Panc1 (cell line): Measurements from ENCODE around the gene TEAD2. TPM values are rescaled to one million over a fixed set of nuclear protein-coding genes. Genes with fewer than 3 reads are reported as not detected.
"Not testable (repeated sequence)": the region's sequence is repeated elsewhere in the genome, so short reads cannot be mapped to it uniquely, and the experiment has no call there.

Source experiments
- ATAC-seq: fragments of 200-7000 bp; cut with Tn5 transposase; 2 replicates; pipeline ENCODE4 v1.9.1; 2020; ENCODE audit warnings: mild to moderate bottlenecking, moderate library complexity
- BruUV-seq: library from RNA; stranded (reverse); fragments of 400-500 nt; replicated peaks from 2 replicates; lab custom pipeline; 2021; lab: Mats Ljungman, UMichigan
- CTCF ChIA-PET: fragments of 300-600 bp; sonication (Branson Sonifier 250); formaldehyde crosslinking; loops from one replicate; lab custom pipeline; 2022; ENCODE audit warnings: antibody characterized with exemption; lab: Charles Lee
- POLR2A ChIA-PET: fragments of 300-600 bp; sonication (Branson Sonifier 250); formaldehyde crosslinking; loops from one replicate; lab custom pipeline; 2022; ENCODE audit warnings: antibody characterized with exemption; lab: Charles Lee
- DNase-seq: peaks from one replicate; pipeline ENCODE4 v3.0.0-alpha.2; 2010; ENCODE audit warnings: low read depth, low spot score
- H3K27ac ChIP-seq: 2 replicates; pipeline ENCODE4 v1.5.1; 2011; ENCODE audit warnings: mild to moderate bottlenecking, low read length, inconsistent platforms
- H3K27me3 ChIP-seq: fragments of 200-500 bp; sonication (Bioruptor generic); 2 replicates; pipeline ENCODE4 v1.6.0; 2014; ENCODE audit warnings: low read length, inconsistent platforms; ENCODE audit not compliant: control insufficient read depth, insufficient read depth
- H3K36me3 ChIP-seq: fragments of 200-500 bp; sonication (Bioruptor generic); 2 replicates; pipeline ENCODE4 v1.5.1; 2014; ENCODE audit warnings: inconsistent platforms, mild to moderate bottlenecking, low read length, moderate library complexity; ENCODE audit not compliant: control insufficient read depth, insufficient read depth
- H3K4me1 ChIP-seq: 2 replicates; pipeline ENCODE4 v1.5.1; 2011; ENCODE audit warnings: inconsistent platforms, mild to moderate bottlenecking, low read length, moderate library complexity; ENCODE audit not compliant: control insufficient read depth, insufficient read depth
- H3K4me3 ChIP-seq, 2 experiments: 2 replicates each; pipeline ENCODE4 v1.5.1; 2011 to 2012; ENCODE audit warnings: low read depth in 2 of 2, low read length in 2 of 2, mild to moderate bottlenecking in 2 of 2, inconsistent platforms in 1 of 2, moderate library complexity in 1 of 2
- H3K9me3 ChIP-seq: fragments of 200-500 bp; sonication (Bioruptor generic); 2 replicates; pipeline ENCODE4 v1.5.1; 2014; ENCODE audit warnings: low read depth, mild to moderate bottlenecking, inconsistent platforms, low read length, moderate library complexity; ENCODE audit not compliant: control insufficient read depth, insufficient read depth
- CTCF ChIP-seq: fragments of 450-650 bp; IDR thresholded peaks from 2 replicates; pipeline ENCODE4 v1.5.1; 2017; ENCODE audit warnings: mild to moderate bottlenecking
- POLR2AphosphoS5 ChIP-seq: IDR thresholded peaks from 2 replicates; pipeline ENCODE4 v1.6.1; 2012; ENCODE audit warnings: mild to moderate bottlenecking, low read depth, low read length, moderate library complexity
- REST ChIP-seq, 2 experiments: IDR thresholded peaks; 2 replicates each; pipeline ENCODE4 v1.6.1; 2011 to 2012; ENCODE audit warnings: low read depth in 2 of 2, control low read depth in 1 of 2, low read length in 1 of 2, mild to moderate bottlenecking in 1 of 2, moderate library complexity in 1 of 2; ENCODE audit not compliant: insufficient read depth in 1 of 2
- SIN3A ChIP-seq: IDR thresholded peaks from 2 replicates; pipeline ENCODE4 v1.6.1; 2012; ENCODE audit warnings: low read depth, mild to moderate bottlenecking, low read length, moderate library complexity, borderline replicate concordance; ENCODE audit not compliant: insufficient read depth
- TCF7L2 ChIP-seq: IDR thresholded peaks from 2 replicates; pipeline ENCODE4 v1.6.1; 2011; ENCODE audit warnings: mild to moderate bottlenecking, low read depth, low read length, inconsistent platforms
- in situ Hi-C: cut with HindIII; loops from 2 replicates; pipeline ENCODE4 v1.10.0; 2016; ENCODE audit warnings: low sequenced_read_pairs, low pct_unique_long_range_greater_than_20kb
- intact Hi-C: fragments of 100-400 bp; cut with micrococcal nuclease; formaldehyde crosslinking; loops from one replicate; pipeline ENCODE4 v1.10.0; 2022; ENCODE audit not compliant: unreplicated experiment
- total RNA-seq: library from RNA; stranded (reverse); gene quantifications from one replicate; pipeline ENCODE4 v1.2.1, GENCODE V29; 2021; ENCODE audit not compliant: unreplicated experiment

TEAD2 gene
- total RNA-seq, 1 experiment from 2014 or later, result 31.9 TPM

- Histone ChIP-seq H3K27ac (no peak overlapping the region), H3K4me3 (no peak overlapping the region), H3K36me3 (no peaks in the 10 kb centered on the region), H3K27me3 (no peaks in the 10 kb centered on the region), H3K9me3 (no peaks in the 10 kb centered on the region), H3K4me1 (no peaks in the 10 kb centered on the region)
- ChIA-PET CTCF (interaction anchor here (0.7 kb wide), 2 partner anchors 26 to 212 kb away, joined by 4 to 5 read pairs; partner anchors contain the start of gene LIN7B), POLR2A (no interaction called here)
- BruUV-seq, result no TSS peak
- DNase-seq, result no peak
- intact Hi-C loops, result no loop called here
- in situ Hi-C loops, result no loop called here
- TF ChIP-seq TCF7L2 (no peak), POLR2AphosphoS5 (no peak), SIN3A (no peak), CTCF (no peak), REST (IDR thresholded peaks at IDR 0.05; ENCODE audit: insufficient read depth in 1 of 2, low read depth in 2 of 2, low read length in 1 of 2) (no peak)
- no peak for ATAC-seq
Measured at GRCh38 chr19:49326165-49326704, 36.0 kb downstream of the TEAD2 start.

GRCh38 chr19:49325756-49326155, 36.5 kb downstream of the TEAD2 start:
- in situ Hi-C loops, CTCF ChIA-PET, H3K27me3 ChIP-seq, H3K4me1 ChIP-seq, DNase-seq, H3K27ac ChIP-seq, BruUV-seq, POLR2A ChIA-PET, H3K36me3 ChIP-seq, H3K4me3 ChIP-seq, intact Hi-C loops, ATAC-seq, H3K9me3 ChIP-seq: not testable (repeated sequence)

GRCh38 chr19:49324801-49325576, 37.2 kb downstream of the TEAD2 start, which contains the start of gene SLC6A16:
Gene SLC6A16 (minus strand): TSS chr19:49325191. CDS start chr19:49311347, 13,844 bp downstream.
- CTCF ChIA-PET, result no interaction called here
- TF ChIP-seq SIN3A, result no peak
- no peak for TF ChIP-seq REST (IDR thresholded peaks at IDR 0.05; ENCODE audit: insufficient read depth in 1 of 2, low read depth in 2 of 2, low read length in 1 of 2)
- no peak for TF ChIP-seq TCF7L2
- TF ChIP-seq POLR2AphosphoS5, result no peak
- no TSS peak for BruUV-seq

More at GRCh38 chr19:49324801-49325576, 37.2 kb downstream of the TEAD2 start, which contains the start of gene SLC6A16:
- DNase-seq (no peak), ATAC-seq (no peak)
- Histone ChIP-seq H3K27ac (no peak within 1 kb of the TSS), H3K9me3 (no peaks in the 10 kb centered on the region; the same call in 1 of the 2 replicates), H3K4me3 (no peak within 1 kb of the TSS), H3K27me3 (no peaks in the 10 kb centered on the region), H3K36me3 (no peaks in the 10 kb centered on the region), H3K4me1 (no peaks in the 10 kb centered on the region)
- intact Hi-C loops (no loop called here), in situ Hi-C loops (no loop called here)
- POLR2A ChIA-PET, result no interaction called here
